Transverse colon (tissue), 4 donors: Measurements from ENCODE around the gene WASF2. TPM values are rescaled to one million over a fixed set of nuclear protein-coding genes. Genes with fewer than 3 reads are reported as not detected.

Experiments used
- DNase-seq: peaks from one replicate; pipeline ENCODE4 v3.0.0-alpha.2; 2019
- H3K27ac ChIP-seq, 4 donors: fragments of 200-600 bp; sonication (generic); 2 replicates each; pipeline ENCODE4 v1.5.1; 2016 to 2018; ENCODE audit warnings: inconsistent platforms in 4 of 4
- H3K27me3 ChIP-seq: fragments of 200-600 bp; sonication (generic); 2 replicates; pipeline ENCODE4 v1.5.1; 2017; ENCODE audit warnings: inconsistent platforms
- H3K36me3 ChIP-seq, 4 donors: fragments of 200-600 bp; sonication (generic); 2 replicates each; pipeline ENCODE4 v1.5.1; 2017 to 2019; ENCODE audit warnings: inconsistent platforms in 4 of 4
- H3K4me1 ChIP-seq, 4 donors: fragments of 200-600 bp; sonication (generic); 2 replicates each; pipeline ENCODE4 v1.5.1; 2017 to 2020; ENCODE audit warnings: inconsistent platforms in 4 of 4
- H3K4me3 ChIP-seq, 4 donors: fragments of 200-600 bp; sonication (generic); 1 replicate in 1 of 4; 2 replicates in 3 of 4; pipeline versions ENCODE4 v1.5.1 to v1.6.1; 2017 to 2019; ENCODE audit warnings: inconsistent platforms in 4 of 4
- H3K9me3 ChIP-seq, 2 donors: fragments of 200-600 bp; sonication (generic); 2 replicates each; pipeline ENCODE4 v1.5.1; 2017 to 2019; ENCODE audit warnings: inconsistent platforms in 2 of 2
- EP300 ChIP-seq: sonication (generic); formaldehyde crosslinking; IDR thresholded peaks from one replicate; pipeline ENCODE4 v1.6.1; 2017; ENCODE audit warnings: antibody characterized with exemption, low read depth
- POLR2A ChIP-seq: fragments of 450-650 bp; IDR thresholded peaks from one replicate; pipeline ENCODE4 v1.6.1; 2016; ENCODE audit warnings: antibody characterized with exemption, mild to moderate bottlenecking, moderate library complexity
- POLR2AphosphoS5 ChIP-seq, 3 donors: sonication (generic); formaldehyde crosslinking; IDR thresholded peaks; one replicate each; pipeline ENCODE4 v1.6.1; 2016; ENCODE audit warnings: antibody characterized with exemption in 3 of 3
- WGBS, 2 donors: methylation state at CpG; one replicate each; pipeline ENCODE4 v1.1.5; 2018; ENCODE audit warnings: low coverage in 1 of 2; 5-methylcytosine and 5-hydroxymethylcytosine counted together
- in situ Hi-C, 4 donors: fragments of 200-750 bp; cut with MboI; loops; one replicate each; pipeline versions ENCODE4 v1.15.0 to v1.15.1; 2017; ENCODE audit warnings: low sequenced_read_pairs in 3 of 4, low pct_ligation_motif_present in 1 of 4, low pct_unique_long_range_greater_than_20kb in 1 of 4
- intact Hi-C: fragments of 100-400 bp; cut with DNase I; formaldehyde crosslinking; loops from one replicate; pipeline ENCODE4 v1.15.1; 2023; ENCODE audit warnings: low total_unique reads
- total RNA-seq, 4 donors: library from RNA; depleted of rRNA; stranded (reverse); fragments of >200 nt; gene quantifications; one replicate each; pipeline ENCODE4 v1.1.0, GENCODE V29; 2016
- TF ChIP-seq, protein P1 (sequence below), 5 experiments: fragments of 200-600 bp in 3 of 5; fragments of 450-650 bp in 2 of 5; sonication (generic) in 3 of 5; IDR thresholded peaks; 1 replicate in 2 of 5; 2 replicates in 3 of 5; pipeline ENCODE4 v1.5.1; 2016 to 2017; ENCODE audit warnings: antibody characterized with exemption in 5 of 5, inconsistent platforms in 3 of 5, mild to moderate bottlenecking in 2 of 5, moderate library complexity in 1 of 5

Gene WASF2
- total RNA-seq, 4 donors from 2014 or later: 34.6 to 114 (median 60.9) TPM

DNA sequence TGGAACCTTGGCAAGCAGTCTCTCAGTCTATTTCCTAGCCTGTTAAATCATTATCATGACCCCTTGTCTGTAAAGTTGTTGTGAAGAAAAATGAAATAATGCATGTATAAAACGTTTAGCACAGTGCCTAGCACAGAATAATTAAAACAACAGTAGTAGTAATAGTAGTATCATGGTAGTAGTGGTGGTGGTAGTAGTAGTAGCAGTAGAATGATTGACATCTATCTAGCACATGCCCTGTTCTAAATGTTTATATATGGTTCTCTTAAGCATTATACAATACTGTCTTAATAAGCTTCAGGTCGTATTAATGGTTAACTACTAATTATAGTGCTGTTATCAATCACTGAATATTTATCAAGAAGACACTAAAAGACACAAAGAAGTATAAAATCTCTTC lies 50.8 kb downstream of the WASF2 start:
- in situ Hi-C loops (no loop called here), intact Hi-C loops (no loop called here)
- peak overlapping the region; percentile 87 to 92 (median 90) for H3K27ac ChIP-seq
- peaks cover 41 to 61% (median 53%) of the 10 kb centered on the region in 4 donors for H3K4me1 ChIP-seq
- DNase-seq: no peak
- H3K27me3 ChIP-seq: no peaks in the 10 kb centered on the region
- H3K9me3 ChIP-seq: no peaks in the 10 kb centered on the region
- TF ChIP-seq, protein P1, sequence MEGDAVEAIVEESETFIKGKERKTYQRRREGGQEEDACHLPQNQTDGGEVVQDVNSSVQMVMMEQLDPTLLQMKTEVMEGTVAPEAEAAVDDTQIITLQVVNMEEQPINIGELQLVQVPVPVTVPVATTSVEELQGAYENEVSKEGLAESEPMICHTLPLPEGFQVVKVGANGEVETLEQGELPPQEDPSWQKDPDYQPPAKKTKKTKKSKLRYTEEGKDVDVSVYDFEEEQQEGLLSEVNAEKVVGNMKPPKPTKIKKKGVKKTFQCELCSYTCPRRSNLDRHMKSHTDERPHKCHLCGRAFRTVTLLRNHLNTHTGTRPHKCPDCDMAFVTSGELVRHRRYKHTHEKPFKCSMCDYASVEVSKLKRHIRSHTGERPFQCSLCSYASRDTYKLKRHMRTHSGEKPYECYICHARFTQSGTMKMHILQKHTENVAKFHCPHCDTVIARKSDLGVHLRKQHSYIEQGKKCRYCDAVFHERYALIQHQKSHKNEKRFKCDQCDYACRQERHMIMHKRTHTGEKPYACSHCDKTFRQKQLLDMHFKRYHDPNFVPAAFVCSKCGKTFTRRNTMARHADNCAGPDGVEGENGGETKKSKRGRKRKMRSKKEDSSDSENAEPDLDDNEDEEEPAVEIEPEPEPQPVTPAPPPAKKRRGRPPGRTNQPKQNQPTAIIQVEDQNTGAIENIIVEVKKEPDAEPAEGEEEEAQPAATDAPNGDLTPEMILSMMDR (IDR thresholded peaks at IDR 0.05): no peak
- no peak for TF ChIP-seq EP300
- TF ChIP-seq POLR2A: no peak
- TF ChIP-seq POLR2AphosphoS5 (IDR thresholded peaks at IDR 0.05): no peak
- H3K4me3 ChIP-seq: no peak overlapping the region
- WGBS, 2 donors: 19 to 23% methylated on average over 2 of the region's 2 CpGs
- H3K36me3 ChIP-seq: no peaks in the 10 kb centered on the region

DNA sequence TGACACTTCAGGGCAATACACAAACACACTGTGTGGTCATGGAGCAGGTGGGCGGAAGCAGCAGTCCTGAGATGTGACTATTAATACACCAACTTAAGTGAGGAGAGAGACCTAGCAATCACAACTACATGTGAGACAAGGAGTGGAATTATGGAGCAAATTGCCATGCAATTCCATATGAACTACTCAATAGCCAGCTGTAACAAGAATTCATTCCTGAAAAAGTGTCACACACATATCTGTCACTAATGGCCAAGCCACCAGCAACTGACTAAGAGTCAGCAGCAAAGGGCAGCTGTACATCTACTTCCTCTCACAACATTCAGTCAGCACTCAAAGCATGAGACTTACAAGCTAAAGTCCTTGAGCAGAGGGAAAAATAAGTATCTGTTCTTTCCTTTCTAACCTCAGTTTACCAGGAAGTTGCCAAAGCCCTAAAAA lies 51.3 kb downstream of the WASF2 start:
- no peaks in the 10 kb centered on the region for H3K9me3 ChIP-seq
- peaks cover 41 to 66% (median 56%) of the 10 kb centered on the region in 4 donors for H3K4me1 ChIP-seq
- in situ Hi-C loops: no loop called here
- intact Hi-C loops: no loop called here
- DNase-seq: no peak
- TF ChIP-seq, protein P1 (IDR thresholded peaks at IDR 0.05): no peak
- TF ChIP-seq POLR2A (no peak), EP300 (no peak), POLR2AphosphoS5 (IDR thresholded peaks at IDR 0.05) (no peak)
- H3K27me3 ChIP-seq: no peaks in the 10 kb centered on the region
- peak overlapping the region; percentile 87 to 92 (median 90) for H3K27ac ChIP-seq
- H3K36me3 ChIP-seq: no peaks in the 10 kb centered on the region
- no peak overlapping the region for H3K4me3 ChIP-seq
- WGBS, 2 donors: 59% methylated on average over 1 of the region's 1 CpG; no CpG with 5 or more reads in 1 of the 2 donors

DNA sequence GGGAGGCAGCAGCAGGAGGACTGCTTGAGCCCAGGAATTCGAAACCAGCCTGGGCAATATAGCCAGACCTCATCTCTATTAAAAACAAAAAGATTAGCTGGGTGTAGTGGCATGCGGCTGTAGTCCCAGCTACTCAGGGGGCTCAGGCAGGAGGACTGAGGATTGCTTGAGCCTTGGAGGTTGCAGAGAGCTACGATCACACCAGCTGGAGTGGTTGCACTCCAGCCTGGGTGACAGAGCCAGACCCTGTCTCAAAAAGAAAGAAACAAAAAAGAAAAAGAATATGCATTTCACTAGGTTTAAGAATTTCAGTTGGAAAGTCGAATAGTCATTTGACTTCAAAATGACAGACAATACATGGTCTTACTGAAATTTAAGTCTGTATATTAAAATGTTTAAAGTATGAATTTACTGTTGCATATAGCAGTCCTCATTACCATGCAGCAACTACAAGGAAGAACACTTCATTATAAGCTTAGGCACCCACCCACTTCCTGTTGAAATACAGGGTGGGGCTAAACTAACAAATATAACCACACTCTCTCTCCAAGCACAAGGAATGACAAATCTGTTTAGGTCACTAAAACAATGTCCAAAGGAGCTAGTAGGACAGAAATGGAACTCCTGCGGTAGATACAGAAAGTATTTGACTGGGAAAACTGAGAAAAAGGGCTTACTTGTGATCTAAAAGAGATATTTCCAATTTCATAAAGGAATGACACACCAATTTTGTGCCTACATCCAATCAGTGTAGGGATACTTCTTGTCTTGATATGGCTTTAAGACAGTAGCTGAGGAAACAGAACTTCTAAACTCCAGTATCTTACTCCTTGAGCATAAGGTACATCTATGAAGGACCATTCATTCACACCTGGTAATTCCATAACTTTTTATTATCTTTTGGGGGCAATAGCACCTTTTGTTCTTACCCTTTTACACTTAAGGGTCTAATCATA lies 53.5 kb downstream of the WASF2 start:
- DNase-seq: peak; percentile 38
- in situ Hi-C loops: no loop called here
- no peaks in the 10 kb centered on the region for H3K27me3 ChIP-seq
- TF ChIP-seq EP300 (no peak), POLR2AphosphoS5 (IDR thresholded peaks at IDR 0.05) (peak; percentile 73 to 89 (median 89)), POLR2A (peak; percentile 64)
- no peaks in the 10 kb centered on the region for H3K36me3 ChIP-seq
- intact Hi-C loops: no loop called here
- WGBS, 2 donors: 13 to 23% methylated on average over 3 to 5 of the region's 5 CpGs
- peak overlapping the region in 1 of 4 donors; percentile 11 for H3K4me3 ChIP-seq
- H3K4me1 ChIP-seq: peaks cover 52 to 80% (median 64%) of the 10 kb centered on the region in 4 donors
- no peaks in the 10 kb centered on the region for H3K9me3 ChIP-seq
- peak overlapping the region; percentile 87 to 92 (median 90) for H3K27ac ChIP-seq

DNA sequence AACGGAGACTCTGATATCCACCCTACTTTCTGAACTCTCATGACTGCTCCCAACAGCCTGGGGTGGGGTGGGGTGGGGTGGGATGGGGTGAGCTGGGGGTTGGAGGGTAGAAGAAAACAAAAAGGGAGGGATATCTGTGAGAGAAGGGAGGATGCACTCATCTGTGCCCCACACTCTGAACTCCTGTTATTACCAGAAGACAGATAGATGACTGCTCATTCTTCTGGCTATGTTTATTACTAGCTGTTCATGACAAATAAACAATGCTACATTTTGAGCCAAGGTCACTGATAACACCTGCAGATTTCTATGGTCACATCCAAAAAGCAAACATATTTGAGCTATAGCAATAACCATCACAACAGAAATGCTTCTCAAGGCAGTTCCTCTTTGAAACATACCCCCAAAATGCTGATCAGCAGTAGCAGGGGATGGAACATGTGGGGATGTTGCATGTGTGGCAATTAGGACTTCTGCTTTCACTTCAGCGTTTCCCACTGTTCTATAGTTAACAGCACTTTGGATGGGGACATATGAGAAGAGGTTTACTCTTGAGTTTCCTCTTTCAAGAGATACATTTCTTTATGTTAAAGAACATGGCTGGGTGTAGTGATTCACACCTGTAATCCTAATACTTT lies 54.3 kb downstream of the WASF2 start:
- DNase-seq: no peak
- in situ Hi-C loops (no loop called here), intact Hi-C loops (no loop called here)
- no peak for TF ChIP-seq EP300
- TF ChIP-seq, protein P1 (IDR thresholded peaks at IDR 0.05): no peak
- peak in 1 of 3 donors; percentile 16 for TF ChIP-seq POLR2AphosphoS5 (IDR thresholded peaks at IDR 0.05)
- TF ChIP-seq POLR2A: no peak
- H3K36me3 ChIP-seq: no peaks in the 10 kb centered on the region
- H3K9me3 ChIP-seq: no peaks in the 10 kb centered on the region
- no peaks in the 10 kb centered on the region for H3K27me3 ChIP-seq
- peaks cover 57 to 88% (median 71%) of the 10 kb centered on the region in 4 donors for H3K4me1 ChIP-seq
- WGBS, 2 donors: 30% methylated on average over 2 of the region's 2 CpGs; no CpG with 5 or more reads in 1 of the 2 donors
- peak overlapping the region in 1 of 4 donors; percentile 11 for H3K4me3 ChIP-seq
- peak overlapping the region; percentile 87 to 92 (median 90) for H3K27ac ChIP-seq
